ENCODE data around the gene PLXNB3.
"Not testable (repeated sequence)": the region's sequence is repeated elsewhere in the genome, so short reads cannot be mapped to it uniquely, and the experiment has no call there.

The PLXNB3 gene

DNA sequence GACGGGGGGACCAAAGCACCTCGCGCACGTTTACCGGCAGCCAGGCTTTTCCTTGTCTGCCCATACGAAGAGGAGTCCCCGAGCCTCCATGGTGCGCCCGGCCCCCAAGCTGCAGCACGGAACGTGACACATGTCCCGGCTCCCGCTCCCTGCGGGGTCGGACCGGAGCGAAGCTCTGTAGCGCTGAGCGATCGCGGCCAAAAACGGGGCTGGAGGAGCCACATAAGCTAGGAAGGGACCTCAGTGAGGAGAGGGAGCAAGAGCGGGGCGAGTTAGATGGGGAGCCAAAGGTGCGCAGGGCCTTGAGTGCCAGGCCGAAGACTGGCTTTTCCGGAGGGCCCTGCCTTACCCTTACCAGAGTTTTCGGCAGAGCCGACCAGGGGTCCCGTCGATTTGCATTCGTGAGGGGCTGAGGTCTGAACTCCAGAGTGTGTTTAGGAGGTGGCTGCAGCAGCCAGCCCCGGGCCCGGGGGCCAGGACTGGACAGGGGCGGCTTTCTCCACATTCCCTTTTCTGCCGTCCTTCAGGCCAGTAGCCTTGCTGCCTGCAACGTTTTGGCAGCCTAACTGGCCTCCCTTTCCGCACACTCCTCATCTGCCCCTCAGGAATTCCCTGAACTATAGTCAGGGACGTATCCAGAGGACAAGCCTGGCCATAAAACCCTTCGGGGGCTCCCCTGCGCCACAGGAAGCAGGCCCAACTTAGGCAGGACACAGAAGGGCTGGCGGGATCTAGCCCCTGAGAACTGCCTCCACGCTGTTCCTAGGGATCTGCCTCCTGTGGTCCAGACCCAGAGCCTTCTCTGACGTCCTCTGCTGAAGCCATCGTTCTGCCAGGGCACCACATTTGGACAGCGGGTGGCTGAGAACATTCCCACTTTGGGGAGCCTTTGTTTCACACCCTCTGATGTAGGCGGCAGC is 31.1 kb downstream of the PLXNB3 start:
- no peak for DNase-seq

DNA sequence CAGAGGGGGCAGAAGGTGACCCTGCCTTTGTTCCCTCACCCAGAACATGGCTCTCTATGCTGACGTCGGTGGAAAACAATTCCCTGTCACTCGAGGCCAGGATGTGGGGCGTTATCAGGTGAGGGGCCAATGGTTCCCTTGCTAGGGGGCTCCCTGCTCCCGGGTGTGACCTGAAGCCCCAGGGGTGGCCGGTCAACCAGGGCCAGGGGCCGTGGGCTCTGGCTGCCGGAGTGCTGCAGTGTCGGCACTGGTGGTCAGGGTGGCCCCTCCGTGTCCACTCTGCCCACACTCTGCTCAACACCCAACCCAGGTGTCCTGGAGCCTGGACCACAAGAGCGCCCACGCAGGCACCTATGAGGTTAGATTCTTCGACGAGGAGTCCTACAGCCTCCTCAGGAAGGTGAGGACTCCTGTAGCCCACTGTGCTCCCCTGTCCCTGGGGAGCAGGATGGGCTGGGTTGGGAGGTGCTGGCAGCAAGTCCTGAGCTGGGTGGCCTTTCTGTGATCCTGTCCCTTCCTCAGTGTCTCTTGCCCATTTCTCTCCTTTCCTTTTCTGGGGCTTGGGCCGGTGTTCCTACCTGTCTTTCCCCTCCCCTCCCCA is 33.5 kb downstream of the PLXNB3 start:
- no peak for DNase-seq

DNA sequence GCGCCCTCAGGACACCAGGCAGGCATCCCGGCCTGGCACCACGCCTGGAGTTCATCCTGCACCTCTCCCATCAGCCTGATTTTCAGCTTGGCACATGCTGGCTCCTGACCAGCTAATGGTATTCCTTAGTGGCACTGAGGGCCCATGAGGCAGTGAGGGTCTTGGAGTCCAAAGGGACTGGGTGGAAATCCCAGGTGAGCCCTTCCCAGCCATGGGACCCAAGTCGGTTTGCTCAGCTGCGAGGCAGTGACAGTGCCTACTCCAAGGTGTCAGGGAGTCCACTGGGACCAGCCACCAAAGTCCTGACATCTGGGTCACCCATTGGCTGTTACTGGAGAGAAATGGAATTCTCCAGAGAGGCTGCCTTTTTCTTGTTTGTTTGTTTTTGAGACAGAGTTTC is 35.3 kb downstream of the PLXNB3 start:
- DNase-seq, result no peak

DNA sequence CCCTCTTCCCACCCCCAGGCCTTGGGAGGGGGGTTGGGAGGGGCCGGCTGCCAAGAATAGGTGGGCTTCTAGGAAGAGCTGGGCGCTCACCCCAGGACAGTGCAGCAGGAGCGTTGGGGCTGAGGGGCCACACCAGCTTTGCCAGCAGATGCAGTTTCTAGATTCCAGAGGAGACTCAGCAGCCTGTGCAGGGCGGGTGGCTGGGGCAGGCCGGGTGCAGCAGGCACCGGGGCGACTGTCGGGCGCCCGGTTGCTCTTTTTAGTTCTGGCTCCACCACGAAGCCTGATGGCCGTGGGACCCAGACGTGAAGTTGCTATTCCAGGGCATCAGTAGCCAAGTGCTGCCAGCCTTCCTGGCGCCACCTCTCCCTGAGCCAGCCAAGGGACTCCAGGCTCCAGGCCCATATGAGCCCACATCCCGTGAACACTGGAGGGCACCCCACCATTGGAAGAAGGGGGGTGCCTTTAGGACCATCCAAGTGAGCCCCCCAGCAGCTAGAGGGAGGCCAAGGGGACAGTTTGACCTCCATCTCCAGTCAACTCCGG is 36.2 kb downstream of the PLXNB3 start:
- no peak for DNase-seq

DNA sequence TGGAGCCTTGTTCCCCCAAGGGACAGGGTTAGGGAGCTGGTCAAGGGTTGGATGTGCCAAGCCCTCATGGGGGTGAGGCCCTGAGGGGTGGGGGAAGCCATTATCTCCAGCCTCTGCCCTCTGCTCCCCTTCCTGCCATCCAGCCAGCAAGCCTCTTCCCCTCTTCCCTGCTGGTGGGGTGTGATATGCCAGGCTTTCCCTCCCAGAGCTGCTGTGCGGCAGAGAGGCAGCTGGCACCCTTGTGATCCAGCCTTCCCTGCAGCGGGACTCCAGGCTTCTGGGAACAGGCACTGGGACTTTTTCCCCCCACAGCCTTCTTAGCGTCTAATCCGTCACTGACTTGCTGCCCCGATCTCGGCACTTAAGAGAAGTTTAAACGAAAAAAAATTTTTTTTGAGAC is 36.7 kb downstream of the PLXNB3 start:
- DNase-seq, result no peak

DNA sequence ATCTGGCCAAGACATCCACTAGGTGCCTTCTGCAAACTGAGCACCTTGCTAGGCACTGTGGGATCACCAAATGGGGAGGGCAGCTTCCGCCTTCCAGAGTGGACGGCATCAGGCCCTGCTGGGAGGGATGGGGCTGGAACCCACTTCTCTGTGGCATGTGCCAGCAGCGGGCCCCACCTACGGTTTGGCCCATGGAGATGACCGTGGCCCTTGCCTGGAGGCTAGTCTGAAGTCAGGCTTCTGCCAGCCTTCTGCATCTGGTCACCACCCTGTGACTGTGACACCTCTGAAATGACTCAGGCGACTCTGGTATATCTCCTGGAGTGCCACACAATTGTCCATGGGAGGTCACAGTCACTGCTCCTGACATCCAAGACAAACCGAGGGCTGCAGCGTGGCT is 37.6 kb downstream of the PLXNB3 start:
- no peak for DNase-seq

DNA sequence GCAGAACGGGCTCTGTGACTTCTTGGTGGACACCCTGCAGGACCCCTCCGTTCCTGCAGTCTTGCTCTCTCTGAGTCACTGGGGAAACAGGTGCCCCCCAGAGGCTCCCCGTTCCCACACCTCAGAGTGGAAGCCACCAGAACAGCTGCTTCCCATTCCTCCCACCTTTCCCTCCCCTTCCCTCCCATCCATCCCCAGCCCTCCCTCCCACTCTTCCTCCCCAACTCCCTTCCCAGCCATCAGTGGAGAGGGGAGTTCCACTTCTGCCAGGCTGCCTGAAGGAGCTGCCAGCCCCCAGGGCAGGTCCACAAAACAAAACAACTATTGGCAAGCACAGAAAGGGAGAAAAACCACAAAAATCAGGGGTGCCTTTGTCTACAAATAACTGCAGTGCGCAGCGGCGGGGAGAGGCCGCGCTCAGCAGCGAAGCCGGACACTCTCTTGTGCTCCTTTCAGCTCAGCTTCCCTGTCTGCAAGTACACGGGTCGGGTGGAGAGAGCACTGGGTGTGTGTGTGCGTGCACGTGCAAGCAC is 38.5 kb downstream of the PLXNB3 start:
- no peak for DNase-seq

DNA sequence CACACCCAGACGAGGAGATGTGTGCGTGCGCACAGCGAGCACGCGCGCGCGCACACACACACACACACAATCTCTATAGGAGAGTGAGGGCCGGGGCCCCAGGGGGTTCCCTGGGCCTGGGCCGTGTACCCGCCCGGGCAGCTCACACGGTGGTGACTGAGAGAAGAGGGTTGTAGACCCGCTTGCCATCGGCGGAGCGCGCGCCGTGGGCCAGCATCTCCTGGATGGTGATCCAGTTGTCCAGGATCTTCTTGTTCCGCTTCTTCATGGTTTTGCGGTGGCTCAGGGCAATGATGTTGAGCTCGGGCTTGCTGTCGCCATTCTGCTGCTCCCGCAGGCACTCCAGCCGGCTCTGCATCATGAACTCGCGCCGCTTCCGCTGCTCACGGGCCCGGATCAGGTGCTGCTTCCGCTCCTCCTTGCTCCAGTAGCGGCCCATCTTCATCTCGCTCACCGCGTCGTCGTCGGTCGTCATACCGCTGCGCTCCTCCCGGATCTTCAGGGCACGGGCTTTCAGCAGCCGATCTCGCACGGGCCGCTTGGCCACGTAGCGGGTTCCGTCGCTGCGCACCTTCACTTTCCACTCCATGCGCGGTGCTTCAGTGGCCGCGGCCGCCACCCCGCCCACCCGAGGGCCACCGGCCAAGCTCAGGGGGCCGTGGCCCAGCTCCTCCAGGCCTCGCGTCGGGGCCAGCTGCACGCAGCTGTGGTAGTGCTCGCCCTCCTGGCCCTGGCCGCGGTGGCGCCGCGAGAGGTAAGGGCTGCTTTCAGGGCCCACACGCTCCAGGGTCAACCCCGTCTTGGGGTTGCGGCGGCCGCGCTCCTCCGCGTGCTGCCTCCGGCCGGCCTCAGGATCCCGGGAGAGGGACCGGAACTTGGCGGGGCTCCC is 39.4 kb downstream of the PLXNB3 start:
- no peak for DNase-seq

DNA sequence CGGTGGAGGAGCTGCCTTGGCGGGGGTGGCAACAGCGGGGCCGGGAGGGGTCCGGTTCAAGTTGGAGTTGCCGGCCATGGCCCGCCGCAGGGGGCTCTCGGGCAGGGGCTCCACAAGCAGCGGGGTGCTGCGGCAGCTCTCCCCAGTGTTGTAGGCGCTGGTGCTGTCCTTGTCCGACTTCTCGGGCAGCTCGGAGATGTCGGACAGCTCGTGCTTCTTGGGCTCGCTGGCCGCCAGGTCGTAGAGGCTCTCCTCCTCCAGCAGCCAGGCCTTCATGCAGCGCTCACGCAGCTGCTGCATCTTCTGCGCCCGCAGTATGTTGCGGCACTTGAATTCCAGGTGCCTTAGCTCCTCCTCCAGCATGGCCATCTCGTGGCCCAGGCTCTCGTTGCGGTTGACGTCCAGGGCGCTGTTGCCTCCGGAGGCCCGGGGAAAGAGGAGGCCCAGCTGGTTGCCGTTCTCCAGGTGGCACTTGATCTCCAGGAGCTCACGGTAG is 40.1 kb downstream of the PLXNB3 start:
- DNase-seq, result no peak

DNA sequence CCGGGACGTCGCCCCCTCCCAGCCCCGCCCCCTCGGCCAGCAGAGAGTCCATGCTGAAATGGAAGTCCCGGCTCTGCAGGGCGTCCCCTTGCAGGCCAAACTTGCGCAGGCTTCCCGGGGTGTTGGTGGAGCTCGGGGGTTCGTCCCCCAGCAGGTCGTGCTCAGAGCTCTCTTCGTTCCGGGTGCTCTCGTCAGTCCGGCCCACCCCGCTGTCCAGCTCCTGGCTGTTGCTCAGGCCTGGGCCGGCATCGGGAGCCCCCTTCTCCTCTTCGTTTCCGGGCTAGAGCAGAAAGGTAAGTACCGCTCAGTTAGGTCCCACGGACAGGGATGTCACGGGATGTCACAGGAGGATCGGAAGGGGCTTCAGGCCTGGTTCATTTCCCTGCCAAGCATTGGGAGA is 40.6 kb downstream of the PLXNB3 start:
- DNase-seq, result no peak

DNA sequence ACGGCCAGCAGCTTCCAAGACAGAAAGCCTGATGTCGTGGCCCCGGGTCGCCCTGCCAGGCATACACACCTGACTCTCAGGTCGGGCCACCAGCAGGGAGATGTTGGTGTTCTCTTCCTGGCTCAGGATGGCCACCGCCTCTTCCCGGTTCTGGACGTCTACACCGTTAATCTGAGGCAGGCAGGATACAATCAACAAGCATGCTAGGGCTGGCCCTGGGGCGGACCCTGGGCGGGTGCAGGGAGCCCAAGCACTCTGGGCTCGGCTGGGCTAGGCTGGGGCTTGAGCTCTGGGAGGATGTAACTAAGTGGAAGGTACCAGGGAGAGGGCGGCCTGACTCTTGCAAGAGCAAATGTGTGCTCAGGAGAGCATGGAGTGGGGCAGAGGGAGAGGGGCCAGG is 41.4 kb downstream of the PLXNB3 start:
- DNase-seq, result no peak

DNA sequence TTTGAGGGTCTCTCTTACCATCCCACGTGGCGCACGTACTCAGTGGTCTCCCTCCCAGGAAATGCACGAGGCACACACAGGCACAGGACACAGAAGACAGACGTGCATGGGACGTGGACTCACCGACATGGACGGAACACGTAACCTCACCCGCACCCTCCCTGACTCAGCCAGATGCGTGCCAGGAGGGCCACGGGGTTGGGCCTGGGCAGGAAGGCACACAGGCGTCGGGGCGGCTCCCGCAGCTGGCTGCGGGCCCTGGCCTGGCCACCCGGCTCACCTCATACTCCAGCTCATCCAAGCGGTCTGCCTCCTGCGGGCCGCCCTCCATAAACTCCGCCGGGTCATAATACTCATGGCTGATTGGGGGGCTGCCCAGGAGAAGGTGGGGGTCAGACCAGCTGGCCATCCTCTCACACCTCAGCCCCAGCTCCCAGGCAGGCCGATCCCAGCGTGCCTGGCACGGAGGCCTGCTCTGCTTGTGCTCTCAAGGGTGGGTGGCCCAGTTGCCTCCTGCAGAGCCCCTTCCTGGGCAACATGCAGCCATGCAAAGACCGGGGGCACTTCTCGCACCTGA is 43.0 kb downstream of the PLXNB3 start:
- DNase-seq, result no peak

DNA sequence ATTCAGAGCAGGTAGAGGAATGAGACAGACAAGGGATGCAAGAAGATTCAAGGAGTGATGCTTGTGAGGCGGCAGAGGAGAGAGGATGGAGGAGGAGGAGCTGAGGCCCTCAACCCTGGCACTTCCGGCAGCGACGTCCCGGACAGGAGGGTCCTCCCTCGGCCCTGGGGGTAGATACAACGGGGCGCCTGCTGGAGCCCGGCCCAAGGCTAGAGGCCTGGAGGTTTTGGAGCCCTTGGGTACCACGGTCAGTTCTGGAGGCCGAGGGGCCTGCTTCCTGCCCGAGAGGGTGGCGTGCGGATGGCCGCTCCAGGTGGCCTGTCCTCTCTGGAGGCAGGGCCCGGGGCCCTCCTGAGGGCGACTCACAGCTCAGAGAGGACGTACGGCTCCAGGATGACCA is 43.9 kb downstream of the PLXNB3 start:
- DNase-seq, result no peak

DNA sequence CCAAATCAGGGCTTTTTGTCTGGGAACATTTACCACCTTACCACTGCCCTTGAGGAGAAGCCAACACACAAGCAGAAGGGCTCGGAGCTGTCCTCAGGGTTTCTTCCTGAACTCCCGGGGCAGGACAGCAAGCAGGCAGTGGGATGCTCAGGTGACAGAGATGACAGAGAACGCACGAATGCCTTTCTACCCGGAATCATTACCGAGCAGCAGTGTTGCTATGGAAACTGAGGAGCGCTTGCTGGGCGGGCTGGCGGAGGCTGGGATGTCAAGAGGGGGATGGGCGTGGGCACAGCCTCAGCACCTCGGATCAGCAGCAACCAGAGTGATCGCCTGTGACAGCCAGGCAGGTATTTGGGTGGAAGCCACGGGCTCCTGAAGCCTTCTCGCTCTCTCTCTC is 48.2 kb downstream of the PLXNB3 start:
- DNase-seq, result no peak

DNA sequence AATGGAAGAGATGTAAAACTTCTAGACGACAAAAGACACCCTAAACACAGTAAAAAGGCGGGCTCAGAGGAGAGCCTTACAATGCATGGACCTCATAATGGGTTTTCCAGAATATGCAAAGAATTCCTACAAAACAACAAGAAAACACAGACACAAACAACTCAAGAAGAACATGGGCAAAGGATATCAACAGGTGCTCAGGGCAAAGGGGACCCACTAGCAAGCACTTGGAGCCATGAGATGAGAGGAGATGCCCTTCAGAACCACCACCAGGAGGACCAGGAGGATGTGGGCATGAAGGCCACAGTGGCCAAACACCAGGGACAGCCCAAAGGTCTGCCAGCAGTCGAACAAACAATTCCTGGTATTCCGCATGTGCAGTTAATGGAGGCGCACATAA is 49.1 kb downstream of the PLXNB3 start:
- DNase-seq, result no peak

DNA sequence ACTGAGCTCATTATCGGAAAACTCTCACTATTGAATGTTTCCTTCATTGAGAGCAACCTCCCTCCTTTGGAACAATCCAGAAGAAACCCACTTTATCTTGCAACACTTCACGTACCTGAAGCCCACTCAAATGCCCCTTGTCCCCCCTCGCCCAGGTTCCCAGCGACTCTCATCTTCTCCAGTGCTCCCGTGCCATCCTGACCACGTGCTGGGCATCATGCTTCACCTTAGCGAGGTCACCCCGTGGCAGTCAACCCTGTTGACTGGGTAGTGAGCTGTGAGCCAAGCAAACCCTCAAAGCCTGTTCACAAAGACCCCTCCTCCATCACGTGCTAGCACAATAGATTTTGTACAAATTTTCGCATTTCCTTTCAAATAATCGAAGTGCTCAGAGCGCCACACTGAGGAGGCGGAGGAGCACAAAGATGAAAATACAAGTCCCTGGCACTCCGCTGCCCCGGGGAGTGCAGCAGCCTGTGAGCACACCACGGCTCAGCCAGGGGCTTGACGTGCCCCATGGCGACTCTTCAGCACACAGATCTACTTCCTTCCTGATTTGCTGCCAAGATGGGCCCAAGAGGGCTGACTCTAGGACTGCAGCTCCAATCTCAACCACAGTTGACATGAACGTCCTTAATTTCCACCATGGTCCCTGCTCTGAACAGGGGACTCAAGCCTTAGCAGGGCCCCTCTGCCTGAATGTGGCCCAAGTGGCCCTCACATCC is 50.7 kb downstream of the PLXNB3 start:
- no peak for DNase-seq

DNA sequence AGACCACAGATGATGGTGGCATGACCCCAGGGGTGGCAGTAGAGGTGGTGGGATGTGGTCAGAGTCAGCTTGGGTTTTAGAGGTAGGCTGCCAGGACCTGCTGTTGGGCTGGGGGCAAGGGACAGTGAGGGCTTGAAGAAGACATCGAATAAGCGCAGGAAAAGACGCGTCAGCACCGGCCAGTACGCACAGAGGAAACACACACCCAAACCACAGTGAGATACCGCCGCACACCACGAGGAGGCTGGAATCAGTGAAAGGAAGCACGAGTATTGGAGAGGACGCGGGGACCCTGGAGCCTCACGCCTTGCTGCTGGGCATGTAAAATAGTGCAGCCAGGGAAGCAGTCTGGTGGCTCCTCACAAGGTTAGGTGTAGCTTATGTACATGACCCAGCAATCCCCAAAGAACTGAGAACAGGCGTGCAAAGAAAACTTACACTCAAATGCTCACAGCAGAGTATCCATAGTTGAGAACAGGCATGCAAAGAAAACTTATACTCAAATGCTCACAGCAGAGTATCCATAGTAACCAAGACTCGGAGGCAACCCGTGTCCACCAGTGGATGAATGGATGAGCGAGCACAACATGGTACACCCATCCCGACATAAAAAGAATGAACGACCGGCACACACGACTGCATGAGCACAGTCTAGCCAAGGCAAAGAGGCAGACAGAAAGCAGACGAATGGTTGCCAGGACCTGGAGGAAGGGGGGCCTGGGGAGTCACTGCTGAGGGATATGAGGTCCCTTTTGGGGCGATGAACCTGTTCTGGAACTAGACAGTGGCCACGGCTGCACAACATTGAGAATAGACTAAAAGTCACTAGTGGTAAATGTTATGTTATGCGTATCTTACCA is 53.0 kb downstream of the PLXNB3 start:
- peak; percentile 21 for DNase-seq

DNA sequence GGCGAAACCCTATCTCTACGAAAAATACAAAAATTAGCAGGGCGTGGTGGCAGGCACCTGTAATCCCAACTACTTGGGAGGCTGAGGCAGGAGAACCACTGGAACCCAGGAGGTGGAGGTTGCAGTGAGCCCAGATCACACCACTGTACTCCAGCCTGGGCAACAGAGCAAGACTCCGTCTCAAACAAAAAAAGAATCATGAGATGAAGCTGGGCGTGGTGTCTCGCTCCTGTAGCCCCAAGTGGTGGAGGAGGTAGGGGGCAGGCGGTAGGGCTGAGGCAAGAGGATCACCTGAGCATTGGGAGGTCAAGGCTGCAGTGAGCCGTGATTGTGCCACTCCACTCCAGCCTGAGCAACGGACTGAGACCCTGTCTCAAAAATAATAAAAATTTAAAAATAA is 54.0 kb downstream of the PLXNB3 start:
- DNase-seq, result not testable (repeated sequence)

DNA sequence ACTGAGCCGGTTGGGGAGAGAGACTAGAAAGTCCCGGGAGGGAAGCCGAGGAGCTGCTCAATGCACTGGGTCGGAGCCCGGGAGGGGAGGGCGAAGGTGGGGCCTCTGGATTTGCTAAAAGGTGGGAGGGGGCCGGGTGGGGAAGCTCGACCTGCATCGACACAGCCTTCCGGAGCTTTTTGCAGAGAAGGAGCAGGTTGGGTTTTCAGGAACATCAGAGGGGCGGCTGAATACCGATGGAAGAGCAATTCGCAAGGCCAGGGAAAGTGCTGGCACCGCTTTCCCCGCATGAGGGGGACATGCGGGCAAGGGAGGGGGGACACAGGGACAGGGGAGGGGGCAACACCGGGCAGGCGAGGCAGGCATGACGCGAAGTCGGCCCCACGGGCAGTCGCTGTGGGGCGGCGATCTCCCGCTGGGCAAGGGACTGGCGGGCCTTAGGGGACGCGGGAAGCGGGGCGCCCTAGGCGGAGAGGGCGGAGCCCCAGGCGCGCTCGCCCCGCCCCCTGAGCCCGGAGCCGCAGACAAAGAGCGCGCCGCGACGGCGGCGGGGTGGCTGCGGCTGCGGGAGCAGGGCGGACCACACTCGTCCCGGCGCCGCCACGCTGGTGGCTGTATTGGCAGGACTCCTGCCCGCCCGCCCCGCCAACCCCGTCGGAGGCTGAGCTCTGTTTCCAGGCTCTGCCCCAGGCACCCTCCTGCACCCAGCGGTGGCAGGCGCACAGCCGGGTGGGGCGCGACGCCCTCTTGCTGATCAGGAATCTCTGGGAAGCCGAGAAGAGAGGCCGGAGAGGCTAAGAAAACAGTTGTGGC is 54.7 kb downstream of the PLXNB3 start:
- DNase-seq, result peak; percentile 20

All from activated CD4-positive, alpha-beta T cell treated with anti-CD3 and anti-CD28 coated beads, Interleukin-2, amount 50 U/mL, for 16 hours (primary cell).